WERI-Rb-1 (cell line): ENCODE measurements around the gene DDR2.

Experiments
- DNase-seq: peaks from one replicate; pipeline ENCODE4 v3.0.0-alpha.2; 2020
- H3K27ac ChIP-seq: fragments of 250-450 bp; sonication (Bioruptor Pico); 2 replicates; pipeline ENCODE4 v1.5.1; 2020; ENCODE audit warnings: mild to moderate bottlenecking, moderate library complexity
- H3K27me3 ChIP-seq: fragments of 250-450 bp; sonication (Bioruptor Pico); 2 replicates; pipeline ENCODE4 v1.5.1; 2021; ENCODE audit warnings: mild to moderate bottlenecking, low read depth, moderate library complexity; ENCODE audit not compliant: insufficient read depth, severe bottlenecking
- H3K36me3 ChIP-seq: fragments of 250-450 bp; sonication (Bioruptor Pico); 2 replicates; pipeline ENCODE4 v1.5.1; 2020; ENCODE audit warnings: mild to moderate bottlenecking, moderate library complexity
- H3K4me3 ChIP-seq: 2 replicates; pipeline ENCODE4 v1.5.1; 2011; ENCODE audit warnings: low read depth, mild to moderate bottlenecking, control low read depth, low read length
- H3K9me3 ChIP-seq: fragments of 250-450 bp; sonication (Bioruptor Pico); 2 replicates; pipeline ENCODE4 v1.5.1; 2021; ENCODE audit warnings: mild to moderate bottlenecking, moderate library complexity; ENCODE audit not compliant: severe bottlenecking
- TF ChIP-seq, protein P1 (sequence below): IDR thresholded peaks from 2 replicates; pipeline ENCODE4 v1.5.1; 2011; ENCODE audit warnings: low read depth, mild to moderate bottlenecking, control low read depth, inconsistent platforms, low read length

Gene DDR2

GRCh38 chr1:162697140-162697895, 65.1 kb downstream of the DDR2 start:
- Histone ChIP-seq H3K4me3 (no peak overlapping the region), H3K36me3 (no peaks in the 10 kb centered on the region), H3K27me3 (no peaks in the 10 kb centered on the region), H3K9me3 (peaks cover 4% of the 10 kb centered on the region), H3K27ac (peak overlapping the region; percentile 93)
- DNase-seq: no peak
- TF ChIP-seq, protein P1, sequence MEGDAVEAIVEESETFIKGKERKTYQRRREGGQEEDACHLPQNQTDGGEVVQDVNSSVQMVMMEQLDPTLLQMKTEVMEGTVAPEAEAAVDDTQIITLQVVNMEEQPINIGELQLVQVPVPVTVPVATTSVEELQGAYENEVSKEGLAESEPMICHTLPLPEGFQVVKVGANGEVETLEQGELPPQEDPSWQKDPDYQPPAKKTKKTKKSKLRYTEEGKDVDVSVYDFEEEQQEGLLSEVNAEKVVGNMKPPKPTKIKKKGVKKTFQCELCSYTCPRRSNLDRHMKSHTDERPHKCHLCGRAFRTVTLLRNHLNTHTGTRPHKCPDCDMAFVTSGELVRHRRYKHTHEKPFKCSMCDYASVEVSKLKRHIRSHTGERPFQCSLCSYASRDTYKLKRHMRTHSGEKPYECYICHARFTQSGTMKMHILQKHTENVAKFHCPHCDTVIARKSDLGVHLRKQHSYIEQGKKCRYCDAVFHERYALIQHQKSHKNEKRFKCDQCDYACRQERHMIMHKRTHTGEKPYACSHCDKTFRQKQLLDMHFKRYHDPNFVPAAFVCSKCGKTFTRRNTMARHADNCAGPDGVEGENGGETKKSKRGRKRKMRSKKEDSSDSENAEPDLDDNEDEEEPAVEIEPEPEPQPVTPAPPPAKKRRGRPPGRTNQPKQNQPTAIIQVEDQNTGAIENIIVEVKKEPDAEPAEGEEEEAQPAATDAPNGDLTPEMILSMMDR: no peak

DNA sequence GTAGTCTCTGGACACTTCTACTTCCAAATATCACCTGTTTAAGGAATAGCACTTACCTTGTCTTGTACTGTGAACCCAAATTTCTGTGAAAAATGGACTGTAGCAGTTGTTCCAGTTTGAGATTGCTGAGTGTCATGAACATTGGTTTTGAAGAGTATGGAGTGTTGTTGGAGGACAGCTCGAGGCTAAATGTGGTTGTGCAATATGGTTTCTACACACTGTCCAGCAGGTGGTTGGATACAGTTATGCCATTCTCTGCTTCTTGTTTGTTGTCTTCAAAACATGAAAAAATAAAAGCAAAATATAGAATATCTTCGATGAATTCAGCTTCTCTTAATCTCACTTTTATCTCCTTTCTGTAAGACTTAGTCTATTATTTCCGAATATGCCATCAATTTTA, 67.1 kb downstream of the DDR2 start:
- H3K4me3 ChIP-seq: no peak overlapping the region
- no peaks in the 10 kb centered on the region for H3K9me3 ChIP-seq
- TF ChIP-seq, protein P1: no peak
- H3K27me3 ChIP-seq: no peaks in the 10 kb centered on the region
- no peaks in the 10 kb centered on the region for H3K36me3 ChIP-seq
- H3K27ac ChIP-seq: peak overlapping the region; percentile 93
- no peak for DNase-seq

GRCh38 chr1:162700131-162700530, 67.9 kb downstream of the DDR2 start:
- H3K27ac ChIP-seq: no peak overlapping the region
- no peak overlapping the region for H3K4me3 ChIP-seq
- no peak for DNase-seq
- no peaks in the 10 kb centered on the region for H3K36me3 ChIP-seq
- no peaks in the 10 kb centered on the region for H3K27me3 ChIP-seq
- TF ChIP-seq, protein P1: no peak
- no peaks in the 10 kb centered on the region for H3K9me3 ChIP-seq

GRCh38 chr1:162701286-162701685, 69.0 kb downstream of the DDR2 start:
- no peak overlapping the region for H3K4me3 ChIP-seq
- peak; percentile 42 for DNase-seq
- H3K36me3 ChIP-seq: no peaks in the 10 kb centered on the region
- H3K27me3 ChIP-seq: no peaks in the 10 kb centered on the region
- TF ChIP-seq, protein P1: no peak
- H3K27ac ChIP-seq: no peak overlapping the region
- H3K9me3 ChIP-seq: no peaks in the 10 kb centered on the region

- Histone ChIP-seq H3K4me3 (no peak overlapping the region), H3K36me3 (no peaks in the 10 kb centered on the region), H3K27me3 (no peaks in the 10 kb centered on the region), H3K27ac (no peak overlapping the region), H3K9me3 (no peaks in the 10 kb centered on the region)
- no peak for DNase-seq
- TF ChIP-seq, protein P1: no peak
Observed at GRCh38 chr1:162702628-162703027, 70.4 kb downstream of the DDR2 start.

GRCh38 chr1:162703708-162704107, 71.4 kb downstream of the DDR2 start:
- no peaks in the 10 kb centered on the region for H3K27me3 ChIP-seq
- no peak for DNase-seq
- no peak overlapping the region for H3K4me3 ChIP-seq
- H3K27ac ChIP-seq: no peak overlapping the region
- TF ChIP-seq, protein P1: no peak
- H3K9me3 ChIP-seq: no peaks in the 10 kb centered on the region
- no peaks in the 10 kb centered on the region for H3K36me3 ChIP-seq
